Measurements from ENCODE around the gene TMEM200A. TPM values are rescaled to one million over a fixed set of nuclear protein-coding genes. Genes with fewer than 3 reads are reported as not detected.

The TMEM200A gene
- total RNA-seq, 1 experiment from 2014 or later: 22.9 TPM

DNA sequence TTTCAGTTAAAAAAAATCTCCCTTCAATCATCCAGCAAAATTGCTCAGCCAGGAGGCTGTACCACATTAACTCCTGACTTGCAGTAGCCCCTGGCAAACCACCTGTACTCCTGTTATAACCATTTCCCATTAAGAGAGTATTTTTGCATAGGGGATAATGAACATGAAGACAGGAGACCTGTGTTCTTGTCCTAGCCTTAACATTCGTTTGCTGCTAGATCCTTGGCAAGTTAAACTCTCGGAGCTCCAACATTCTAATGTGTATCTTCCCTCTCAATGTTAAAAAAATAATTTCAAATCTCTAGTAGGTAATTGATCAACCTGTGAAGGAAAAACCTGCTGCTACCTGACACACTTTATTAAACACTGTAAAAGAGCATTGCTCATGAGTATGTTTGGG is 8.4 kb upstream of the TMEM200A start:
- ATAC-seq: no peak
- Histone ChIP-seq H4K20me1 (ENCODE audit: insufficient read depth) (no peaks in the 10 kb centered on the region), H3K4me3 (replicated peaks in 1 of 2; ENCODE audit: low read depth in 1 of 2, low read length in 2 of 2) (no peak overlapping the region), H3K27me3 (ENCODE audit: insufficient read depth, low read length) (no peaks in the 10 kb centered on the region), H3K36me3 (ENCODE audit: control insufficient read depth in 1 of 2, insufficient read depth in 2 of 2, low read length in 2 of 2) (no peaks in the 10 kb centered on the region), H2AFZ (ENCODE audit: low read depth, low read length, poor library complexity, severe bottlenecking) (no peak overlapping the region), H3K9me3 (ENCODE audit: control insufficient read depth in 1 of 2, insufficient read depth in 1 of 2, low read depth in 1 of 2, low read length in 2 of 2) (no peaks in the 10 kb centered on the region), H3K27ac (ENCODE audit: low read depth, low read length) (no peak overlapping the region), H3K4me1 (ENCODE audit: control insufficient read depth in 1 of 2, insufficient read depth in 2 of 2, low read length in 2 of 2) (no peaks in the 10 kb centered on the region), H3K4me2 (ENCODE audit: low read length) (no peak overlapping the region), H3K79me2 (ENCODE audit: insufficient read depth, low read length) (no peaks in the 10 kb centered on the region), H3K9ac (ENCODE audit: low read length) (no peak overlapping the region), H3K9me2 (ENCODE audit: insufficient read depth) (no peaks in the 10 kb centered on the region)
- ChIA-PET RAD21 (ENCODE audit: low non-redundant PET in 1 of 2, low total read pairs in 2 of 2, uncharacterized antibody in 2 of 2, unreplicated experiment in 2 of 2) (no interaction called here), CTCF (no interaction called here), POLR2A (no interaction called here)
- intact Hi-C loops (cut with micrococcal nuclease): no loop called here
- BruUV-seq (replicated peaks): no TSS peak
- DNase-seq (ENCODE audit: low read depth, low spot score): no peak
- TF ChIP-seq SP1 (IDR thresholded peaks at IDR 0.05; ENCODE audit: low read depth) (no peak), ZFX (IDR thresholded peaks at IDR 0.05) (no peak), ELF1 (IDR thresholded peaks at IDR 0.05; ENCODE audit: borderline replicate concordance, low read depth) (no peak)

DNA sequence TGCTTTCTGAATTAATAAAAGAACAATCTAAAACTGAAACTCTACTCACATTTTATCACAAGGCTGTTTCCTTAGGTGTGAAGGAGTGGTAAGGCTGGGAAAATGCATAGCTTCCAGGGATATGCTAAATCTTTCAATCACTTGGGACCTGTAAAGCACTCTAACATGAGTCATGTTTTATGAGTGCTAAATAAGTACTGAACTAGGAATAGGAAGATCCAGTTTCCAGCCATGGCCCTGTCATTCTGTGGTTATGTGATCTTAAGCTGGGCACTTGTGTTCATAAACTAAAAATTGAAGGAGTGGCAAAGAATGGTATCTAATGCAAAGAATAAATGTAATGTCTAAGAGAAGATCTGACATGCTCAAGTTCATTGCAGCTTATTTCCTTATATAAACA is 6.1 kb upstream of the TMEM200A start:
- no peak overlapping the region for H3K9ac ChIP-seq (ENCODE audit: low read length)
- TF ChIP-seq EGR1 (IDR thresholded peaks at IDR 0.05; ENCODE audit: low read depth) (no peak), RAD21 (IDR thresholded peaks at IDR 0.05; ENCODE audit: low read depth) (no peak), POLR2A (IDR thresholded peaks at IDR 0.05; ENCODE audit: borderline replicate concordance, extremely low read depth, insufficient read depth, insufficient read length) (no peak), ZNF274 (IDR thresholded peaks at IDR 0.05; ENCODE audit: low read depth, low read length) (no peak), FOSL1 (IDR thresholded peaks at IDR 0.05; ENCODE audit: low read depth) (no peak), EZH2phosphoT487 (IDR thresholded peaks at IDR 0.05; ENCODE audit: borderline replicate concordance) (no peak)
- TF ChIP-seq, protein P1, sequence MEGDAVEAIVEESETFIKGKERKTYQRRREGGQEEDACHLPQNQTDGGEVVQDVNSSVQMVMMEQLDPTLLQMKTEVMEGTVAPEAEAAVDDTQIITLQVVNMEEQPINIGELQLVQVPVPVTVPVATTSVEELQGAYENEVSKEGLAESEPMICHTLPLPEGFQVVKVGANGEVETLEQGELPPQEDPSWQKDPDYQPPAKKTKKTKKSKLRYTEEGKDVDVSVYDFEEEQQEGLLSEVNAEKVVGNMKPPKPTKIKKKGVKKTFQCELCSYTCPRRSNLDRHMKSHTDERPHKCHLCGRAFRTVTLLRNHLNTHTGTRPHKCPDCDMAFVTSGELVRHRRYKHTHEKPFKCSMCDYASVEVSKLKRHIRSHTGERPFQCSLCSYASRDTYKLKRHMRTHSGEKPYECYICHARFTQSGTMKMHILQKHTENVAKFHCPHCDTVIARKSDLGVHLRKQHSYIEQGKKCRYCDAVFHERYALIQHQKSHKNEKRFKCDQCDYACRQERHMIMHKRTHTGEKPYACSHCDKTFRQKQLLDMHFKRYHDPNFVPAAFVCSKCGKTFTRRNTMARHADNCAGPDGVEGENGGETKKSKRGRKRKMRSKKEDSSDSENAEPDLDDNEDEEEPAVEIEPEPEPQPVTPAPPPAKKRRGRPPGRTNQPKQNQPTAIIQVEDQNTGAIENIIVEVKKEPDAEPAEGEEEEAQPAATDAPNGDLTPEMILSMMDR (IDR thresholded peaks at IDR 0.05 in 2 of 3, conservative IDR thresholded peaks at IDR 0.05 in 1 of 3; ENCODE audit: borderline replicate concordance in 1 of 3, insufficient read depth in 1 of 3, low read depth in 2 of 3, low read length in 2 of 3): no peak
- TF ChIP-seq, protein P2, sequence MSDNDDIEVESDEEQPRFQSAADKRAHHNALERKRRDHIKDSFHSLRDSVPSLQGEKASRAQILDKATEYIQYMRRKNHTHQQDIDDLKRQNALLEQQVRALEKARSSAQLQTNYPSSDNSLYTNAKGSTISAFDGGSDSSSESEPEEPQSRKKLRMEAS (IDR thresholded peaks at IDR 0.05): no peak
- ChIA-PET RAD21 (ENCODE audit: low non-redundant PET in 1 of 2, low total read pairs in 2 of 2, uncharacterized antibody in 2 of 2, unreplicated experiment in 2 of 2) (no interaction called here), POLR2A (no interaction called here), CTCF (no interaction called here)
- no peaks in the 10 kb centered on the region for H3K9me2 ChIP-seq (ENCODE audit: insufficient read depth)
- intact Hi-C loops (cut with micrococcal nuclease): loop anchor here (10.0 kb wide), 1 partner anchor 145 kb away; no protein-coding TSS in a partner anchor
- no peaks in the 10 kb centered on the region for H4K20me1 ChIP-seq (ENCODE audit: insufficient read depth)
- H3K27me3 ChIP-seq (ENCODE audit: insufficient read depth, low read length): no peaks in the 10 kb centered on the region
- H3K79me2 ChIP-seq (ENCODE audit: insufficient read depth, low read length): no peaks in the 10 kb centered on the region
- no peak overlapping the region for H3K27ac ChIP-seq (ENCODE audit: low read depth, low read length)
- no TSS peak for BruUV-seq (replicated peaks)
- DNase-seq (ENCODE audit: low read depth, low spot score): no peak
- peaks cover 0 to 8% of the 10 kb centered on the region in 2 experiments; a peak in 1 of 4 replicates for H3K4me1 ChIP-seq (ENCODE audit: control insufficient read depth in 1 of 2, insufficient read depth in 2 of 2, low read length in 2 of 2)
- H2AFZ ChIP-seq (ENCODE audit: low read depth, low read length, poor library complexity, severe bottlenecking): no peak overlapping the region
- no peaks in the 10 kb centered on the region for H3K9me3 ChIP-seq (ENCODE audit: control insufficient read depth in 1 of 2, insufficient read depth in 1 of 2, low read depth in 1 of 2, low read length in 2 of 2)
- no peaks in the 10 kb centered on the region for H3K36me3 ChIP-seq (ENCODE audit: control insufficient read depth in 1 of 2, insufficient read depth in 2 of 2, low read length in 2 of 2)
- H3K4me2 ChIP-seq (ENCODE audit: low read length): no peak overlapping the region
- ATAC-seq: no peak
- H3K4me3 ChIP-seq (replicated peaks in 1 of 2; ENCODE audit: low read depth in 1 of 2, low read length in 2 of 2): no peak overlapping the region
